Measurements from ENCODE around the gene STK38.

GRCh38 chr6:36487698-36488097 is 59.6 kb downstream of the STK38 start:
- TF ChIP-seq CTCF (IDR thresholded peaks at IDR 0.05; ENCODE audit: low read length) (no peak), EZH2 (optimal IDR thresholded peaks at IDR 0.05; ENCODE audit: low read depth, low read length) (no peak), EZH2phosphoT487 (IDR thresholded peaks at IDR 0.05; ENCODE audit: low read length) (no peak)
